ENCODE data around the gene LIPE.

The LIPE gene

DNA sequence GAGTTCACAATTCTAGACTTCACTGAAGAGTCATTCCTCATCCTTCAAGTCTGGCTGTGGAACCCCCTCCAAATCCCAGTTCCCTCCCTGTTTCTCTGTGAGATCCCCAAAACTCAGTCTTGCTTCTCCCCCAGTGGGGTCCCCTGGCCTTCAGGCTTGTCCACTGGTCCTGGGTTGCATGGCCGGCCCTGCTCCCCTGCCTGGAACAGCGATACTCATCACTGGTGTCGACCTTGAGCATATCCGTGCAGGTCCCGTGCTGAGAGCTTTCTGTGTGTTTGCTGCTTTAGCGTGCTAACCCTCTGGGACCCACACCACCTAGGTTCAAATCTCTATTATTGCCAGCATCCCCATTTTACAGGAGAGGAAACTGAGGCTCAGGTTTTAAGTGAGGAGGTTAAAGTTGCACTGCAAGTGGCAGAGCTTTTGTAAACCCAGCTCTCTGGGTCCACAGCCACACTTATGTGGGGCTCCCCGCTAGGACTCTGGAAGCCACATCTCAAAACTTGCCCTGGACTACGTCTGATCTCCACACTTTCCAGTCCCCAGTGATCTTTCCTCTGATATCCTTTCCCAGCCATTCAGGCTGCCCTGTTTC, 15.5 kb downstream of the LIPE start:
- no peak for DNase-seq (ENCODE audit: low read depth)

DNA sequence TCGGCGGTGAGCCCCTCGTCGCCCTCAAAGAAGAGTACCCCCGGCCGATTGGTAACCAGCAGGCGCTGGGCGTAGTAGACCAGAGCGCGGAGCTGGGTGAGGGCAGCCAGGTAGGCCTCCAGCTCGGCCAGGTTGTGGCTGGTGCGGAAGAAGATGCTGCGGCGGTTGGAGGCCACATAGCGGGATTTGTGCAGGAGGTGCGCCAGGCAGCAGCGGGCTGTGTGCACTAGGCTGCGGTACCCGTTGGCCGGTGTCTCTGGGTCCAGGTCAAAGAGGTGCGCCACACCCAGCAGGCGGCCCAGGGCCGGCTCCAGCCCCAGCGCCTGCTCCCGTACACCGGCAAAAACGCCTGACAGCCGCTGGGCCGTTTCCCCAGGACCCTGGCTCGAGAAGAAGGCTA, 16.8 kb downstream of the LIPE start:
- no peak for DNase-seq (ENCODE audit: low read depth)

DNA sequence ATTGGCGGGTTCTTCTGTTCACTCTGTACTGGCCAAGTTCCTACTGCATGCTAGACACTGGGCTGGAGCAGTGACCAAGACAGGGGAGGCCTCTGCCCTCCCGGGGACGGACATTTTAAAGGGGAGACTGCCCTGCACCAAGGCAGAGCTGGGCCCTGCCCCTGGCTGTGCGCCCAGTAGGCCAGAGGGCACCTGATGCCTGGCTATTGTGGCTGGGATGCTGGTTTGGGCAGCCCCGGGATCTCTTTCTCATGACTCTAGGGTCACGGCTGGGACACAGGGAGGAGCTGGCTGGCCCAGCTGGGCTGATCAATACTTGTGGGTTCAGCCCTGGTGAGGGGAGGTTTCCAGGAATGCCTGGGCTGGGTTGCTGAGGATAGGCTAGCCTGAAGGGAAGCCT, 17.7 kb downstream of the LIPE start:
- no peak for DNase-seq (ENCODE audit: low read depth)

DNA sequence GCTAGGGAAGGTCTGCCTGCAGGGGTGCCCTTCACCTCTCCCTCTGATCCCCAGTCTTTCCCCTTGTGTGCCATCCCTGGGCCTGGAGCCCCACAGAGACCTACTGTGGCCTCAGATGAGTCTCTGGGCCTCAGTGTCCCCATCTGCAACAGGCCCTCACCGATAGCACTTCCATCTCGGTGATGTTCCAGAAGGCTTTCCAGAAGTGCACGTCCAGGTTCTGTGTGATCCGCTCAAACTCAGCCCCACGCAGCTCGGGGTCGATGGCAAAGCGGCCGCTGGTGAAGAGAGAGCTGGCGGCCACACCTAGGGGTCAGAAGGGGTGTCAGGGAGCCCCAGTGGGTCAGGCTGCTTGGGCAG, 19.4 kb downstream of the LIPE start:
- DNase-seq (ENCODE audit: low read depth): no peak

DNA sequence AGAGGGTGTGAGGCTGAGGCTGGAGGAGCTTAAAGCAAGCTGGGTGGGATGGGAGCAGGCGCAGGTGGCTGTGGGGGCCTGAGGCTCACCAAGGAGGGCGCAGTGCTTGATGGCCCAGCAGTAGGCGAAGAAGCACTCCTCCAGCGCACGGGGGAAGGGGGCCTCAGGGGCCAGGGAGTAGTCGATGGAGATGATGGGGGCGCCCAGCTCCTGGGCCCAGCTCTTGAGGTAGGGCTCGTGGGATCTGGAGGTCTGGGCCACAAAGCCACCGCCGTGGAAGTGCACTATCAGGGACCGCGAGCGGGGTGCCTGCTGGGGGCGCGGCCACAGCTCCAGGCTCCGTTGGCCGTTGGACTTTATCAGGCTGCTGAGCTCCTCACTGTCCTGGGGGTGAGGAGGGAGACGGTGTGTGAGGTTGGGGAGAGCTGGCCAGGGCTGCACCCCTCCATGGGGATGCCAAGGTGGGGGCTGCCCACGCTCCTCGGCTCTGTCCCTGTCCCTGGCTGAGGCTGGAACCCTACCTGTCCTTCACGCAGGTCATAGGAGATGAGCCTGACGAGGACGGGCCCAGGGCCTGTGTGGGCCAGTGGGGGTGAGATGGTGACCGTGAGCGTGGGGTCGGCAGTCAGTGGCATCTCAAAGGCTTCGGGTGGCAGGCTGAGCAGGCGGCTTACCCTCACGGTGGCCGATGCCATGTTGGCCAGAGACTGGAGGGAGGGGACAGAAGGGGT, 19.9 kb downstream of the LIPE start:
- no peak for DNase-seq (ENCODE audit: low read depth)

DNA sequence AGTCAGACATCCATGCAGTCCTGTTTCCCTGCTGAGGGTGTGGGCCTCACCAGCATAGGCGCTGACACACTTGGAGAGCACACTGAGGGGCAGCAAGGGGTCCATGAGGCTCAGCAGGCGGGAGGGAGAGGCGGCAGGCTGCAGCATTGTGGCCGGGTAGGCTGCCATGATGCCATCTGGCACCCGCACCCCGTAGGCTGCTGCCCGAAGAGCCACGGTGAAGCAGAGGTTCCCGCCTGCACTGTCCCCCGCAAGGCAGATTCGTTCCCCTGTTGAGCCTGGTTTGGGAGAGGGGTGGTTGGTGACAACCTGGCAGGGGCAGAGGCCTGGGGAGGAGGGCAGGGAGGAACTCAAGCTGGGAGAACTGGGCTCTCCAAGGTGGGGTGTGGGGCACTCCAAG, 21.1 kb downstream of the LIPE start:
- no peak for DNase-seq (ENCODE audit: low read depth)

DNA sequence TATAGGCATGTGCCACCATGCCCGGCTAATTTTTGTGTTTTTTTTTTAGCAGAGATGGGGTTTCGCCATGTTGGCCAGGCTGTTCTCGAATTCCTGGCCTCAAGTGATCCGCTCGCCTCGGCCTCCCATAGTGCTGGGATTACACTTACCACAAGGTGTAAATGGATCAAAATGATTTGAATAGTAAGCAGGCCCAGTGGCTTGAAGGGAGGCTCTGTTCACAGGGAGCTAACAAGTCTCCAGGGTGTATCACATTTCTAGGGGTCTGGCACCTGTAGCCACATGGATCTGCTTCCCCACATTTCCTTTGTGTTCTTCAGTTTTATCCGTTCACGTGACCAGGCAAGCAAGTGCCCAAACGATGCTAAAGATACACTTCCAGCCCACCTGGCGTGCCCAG, 23.6 kb downstream of the LIPE start:
- DNase-seq (ENCODE audit: low read depth): no peak

DNA sequence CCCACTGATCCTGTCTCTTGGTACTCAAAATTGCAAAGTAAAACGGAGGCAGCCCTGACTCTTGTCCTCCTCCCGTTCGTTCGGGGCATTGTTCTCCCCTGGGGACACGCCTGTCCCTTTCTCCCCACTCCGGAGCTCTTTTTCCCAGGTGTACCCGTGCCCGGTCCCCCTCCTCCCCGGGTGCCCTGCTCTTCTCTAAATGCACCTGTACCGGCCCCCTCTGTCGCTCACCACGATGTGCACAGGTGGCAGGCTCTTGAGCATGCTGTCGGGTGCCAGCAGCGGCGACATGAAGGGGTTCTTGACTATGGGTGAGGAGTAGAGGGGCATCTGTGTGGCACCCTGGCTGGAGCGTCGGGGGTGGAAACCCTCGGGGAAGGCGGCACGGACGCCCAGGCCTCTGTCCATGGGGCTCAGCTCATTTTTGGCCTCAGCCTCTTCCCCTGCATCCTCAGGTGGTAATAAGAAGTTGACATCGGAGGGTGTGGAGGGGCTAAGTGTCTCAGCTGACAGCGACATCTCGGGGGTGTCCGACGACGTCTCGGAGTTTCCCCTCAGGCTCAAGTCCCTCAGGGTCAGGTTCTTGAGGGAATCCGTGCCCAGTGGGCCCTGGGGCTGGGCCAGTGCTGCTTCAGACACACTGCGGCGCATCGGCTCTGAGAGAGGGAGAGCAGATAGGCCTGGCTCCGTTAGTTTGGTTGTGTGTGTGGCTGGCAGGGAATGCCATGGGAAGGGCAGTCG, 24.6 kb downstream of the LIPE start:
- DNase-seq (ENCODE audit: low read depth): no peak

DNA sequence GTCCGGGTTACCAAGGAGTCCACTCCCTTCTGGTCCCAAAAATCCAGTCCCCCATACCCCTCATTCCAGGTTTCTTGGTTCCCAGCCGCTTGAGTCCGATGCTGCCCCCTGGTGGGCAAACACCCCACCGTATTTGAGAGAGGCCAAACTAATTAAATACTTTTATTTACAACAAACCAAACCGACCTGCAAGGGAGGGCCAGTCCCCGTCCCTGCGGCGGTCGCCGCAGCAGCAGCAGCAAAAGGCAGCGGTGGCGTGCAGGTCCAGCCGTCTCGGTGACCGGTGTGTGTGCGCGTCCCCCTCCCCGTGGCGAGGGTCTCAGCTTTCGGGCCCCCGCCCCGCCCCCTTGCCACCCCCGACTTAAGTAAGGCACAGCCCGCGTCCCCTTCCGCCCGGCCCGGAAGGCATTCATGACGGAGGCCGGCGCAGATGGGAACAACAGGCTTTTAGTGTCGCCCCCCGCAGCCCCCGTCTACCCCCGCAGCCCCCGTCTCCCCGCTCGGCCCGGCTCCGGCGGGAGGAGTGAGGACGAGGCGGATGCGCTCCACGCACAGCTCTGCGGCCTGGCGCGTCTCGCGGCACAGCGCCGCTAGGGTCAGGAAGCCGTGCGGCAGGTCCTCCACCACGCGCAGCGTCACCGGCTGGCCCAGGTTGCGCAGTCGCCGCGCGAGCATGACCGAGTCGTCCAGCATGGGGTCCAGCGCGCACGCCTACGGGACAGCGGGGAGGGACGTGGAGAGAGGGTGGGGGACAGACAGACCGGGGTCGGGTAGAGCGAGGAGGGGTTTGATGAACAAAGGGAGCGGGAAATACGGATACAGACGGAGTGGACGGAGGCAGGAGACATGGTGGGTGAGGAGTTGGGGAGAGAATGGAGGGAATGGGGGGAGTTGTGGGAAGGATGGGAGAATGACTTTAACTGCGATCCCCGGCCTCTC, 25.6 kb downstream of the LIPE start:
- DNase-seq (ENCODE audit: low read depth): peak; percentile 66

DNA sequence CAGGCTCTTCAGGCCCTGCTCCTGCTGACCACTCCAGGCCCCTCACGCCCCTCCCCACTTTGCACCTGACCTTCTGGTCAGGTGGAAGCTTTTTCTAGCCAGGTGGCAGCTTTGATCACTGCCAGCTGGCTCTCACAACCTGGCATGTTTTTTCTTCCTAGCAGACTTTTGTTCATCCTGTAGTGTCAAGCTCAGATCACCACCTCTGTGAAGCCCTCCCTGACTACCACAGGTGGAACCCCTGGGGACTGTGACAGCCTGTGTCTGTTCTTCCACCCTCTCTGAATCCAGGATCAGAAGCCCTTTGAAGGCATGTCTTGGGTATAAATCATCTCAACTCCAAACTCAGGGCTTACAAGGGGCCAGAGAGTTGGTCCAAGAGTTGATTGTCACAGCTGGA, 26.8 kb downstream of the LIPE start:
- DNase-seq (ENCODE audit: low read depth): no peak

DNA sequence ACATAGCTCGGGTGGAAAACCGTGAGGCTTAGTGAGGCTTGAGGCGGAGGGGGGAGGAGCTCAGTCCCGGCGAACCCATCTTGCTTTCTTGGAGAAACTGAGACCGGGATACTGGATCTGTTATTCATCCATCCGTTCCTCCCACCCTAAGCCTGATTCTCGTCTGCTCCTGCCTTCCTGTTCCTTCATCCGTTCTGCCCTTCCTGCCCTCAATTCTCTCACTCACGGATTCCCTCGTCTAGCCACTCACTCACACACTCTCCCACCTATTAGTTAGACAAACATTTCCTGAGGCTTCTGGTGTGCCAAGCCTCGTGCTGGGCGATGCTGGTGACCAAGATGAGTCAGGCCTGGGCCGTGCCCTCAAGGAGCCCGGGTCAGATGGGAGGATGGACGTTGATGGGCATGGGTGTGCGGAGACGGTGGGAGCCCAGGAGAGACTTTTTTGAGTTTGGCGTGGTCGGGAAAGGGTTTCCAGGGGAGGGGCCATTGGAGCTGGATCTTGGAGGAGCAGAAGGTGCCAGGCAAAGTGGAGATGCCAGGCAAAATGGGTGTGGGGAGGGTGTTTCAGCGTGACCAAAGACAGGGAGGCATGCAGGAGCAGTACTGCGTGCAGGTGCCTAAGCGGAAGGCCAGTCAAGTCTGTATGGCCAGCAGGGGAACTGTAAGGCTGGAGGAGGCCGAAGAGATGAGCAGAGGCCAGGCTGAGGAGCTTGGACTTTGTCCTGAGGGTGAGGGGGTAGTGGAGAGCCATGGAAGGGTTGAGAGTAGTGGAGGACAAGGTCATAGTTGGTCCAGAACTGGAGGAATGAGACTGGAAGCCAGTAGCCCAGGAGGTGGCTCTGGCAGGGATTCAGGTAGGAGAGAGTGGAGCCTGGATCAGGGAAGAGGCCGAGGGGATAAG, 29.7 kb downstream of the LIPE start:
- no peak for DNase-seq (ENCODE audit: low read depth)

DNA sequence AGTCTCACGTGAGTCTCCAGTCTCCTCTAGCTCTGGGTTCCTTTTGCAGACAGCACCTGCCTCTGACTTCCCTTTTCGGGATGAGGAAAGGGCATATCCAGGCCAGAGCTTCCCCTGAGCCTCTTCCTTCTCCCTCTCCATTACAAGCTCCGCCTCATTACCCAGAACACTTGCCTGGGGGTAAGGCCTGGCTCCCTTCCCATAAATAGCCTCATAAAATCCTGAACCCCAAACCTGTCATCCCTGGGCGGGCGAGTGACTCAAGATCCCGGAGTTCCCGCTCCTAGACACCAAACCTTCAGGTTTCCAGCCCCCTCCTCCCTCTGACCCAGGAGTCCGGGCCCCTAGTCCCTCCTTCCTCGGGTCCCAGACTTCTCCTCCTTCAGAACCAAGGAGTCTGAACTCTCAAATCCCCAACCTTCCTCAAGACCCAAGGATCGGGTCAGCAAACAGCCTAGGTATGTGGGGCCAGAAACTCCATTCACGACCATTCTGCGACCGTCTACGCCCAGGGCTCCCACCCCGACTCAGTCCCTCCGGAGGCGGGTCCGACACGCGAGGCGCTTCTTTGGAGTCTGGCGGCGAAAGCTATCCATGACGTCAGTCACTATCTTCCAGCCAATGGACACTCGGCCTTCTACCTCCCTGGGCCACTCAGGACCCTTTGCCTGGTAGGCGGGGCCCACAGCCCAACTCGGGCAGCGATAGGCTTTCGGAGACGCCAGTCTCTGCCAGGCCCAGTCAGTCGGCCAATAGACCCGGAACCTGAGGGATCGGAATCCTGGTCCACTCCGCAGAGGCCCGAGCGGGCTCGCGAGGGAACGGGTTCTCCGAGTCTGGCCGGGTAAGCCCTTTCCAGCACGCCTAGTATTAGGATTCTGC, 30.6 kb downstream of the LIPE start:
- peak; percentile 98 for DNase-seq (ENCODE audit: low read depth)

DNA sequence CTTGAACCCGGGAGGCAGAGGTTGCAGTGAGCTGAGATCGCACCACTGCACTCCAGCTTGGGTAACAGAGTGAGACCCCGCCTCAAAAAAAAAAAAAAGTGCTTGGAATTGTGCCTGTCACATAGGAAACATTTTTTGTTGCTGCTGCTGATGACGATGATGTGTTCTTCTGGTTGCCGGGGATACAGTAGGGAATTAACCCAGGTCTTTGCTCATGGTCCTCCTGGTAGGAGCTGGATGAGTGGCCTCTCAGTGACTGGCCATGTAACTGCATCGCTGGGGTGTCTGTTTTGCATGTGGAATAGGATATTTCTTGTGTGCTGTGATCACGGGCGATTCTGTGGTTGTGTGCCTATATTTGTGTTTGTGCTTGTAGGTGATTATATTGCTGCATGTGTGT, 32.4 kb downstream of the LIPE start:
- DNase-seq (ENCODE audit: low read depth): no peak

DNA sequence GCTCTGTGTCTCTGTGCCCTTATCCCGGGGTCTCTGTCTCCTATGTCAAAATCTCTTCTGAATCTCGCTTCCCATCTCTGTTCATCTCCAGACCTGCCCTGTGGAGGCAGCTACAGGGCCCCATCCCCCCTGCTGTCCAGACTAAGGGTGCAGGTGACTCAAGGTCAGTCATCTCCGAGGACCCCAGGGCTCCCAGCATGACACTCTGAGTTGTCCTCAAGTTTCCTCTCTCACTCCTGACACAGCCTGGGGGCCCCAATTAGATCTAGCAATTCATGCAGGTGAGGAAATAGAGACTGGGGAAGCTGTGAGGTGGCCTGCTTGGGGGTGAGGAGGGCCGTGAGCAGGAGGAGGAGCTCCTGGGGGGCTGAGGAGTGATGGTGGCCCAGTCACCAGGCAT, 35.0 kb downstream of the LIPE start:
- DNase-seq (ENCODE audit: low read depth): no peak

DNA sequence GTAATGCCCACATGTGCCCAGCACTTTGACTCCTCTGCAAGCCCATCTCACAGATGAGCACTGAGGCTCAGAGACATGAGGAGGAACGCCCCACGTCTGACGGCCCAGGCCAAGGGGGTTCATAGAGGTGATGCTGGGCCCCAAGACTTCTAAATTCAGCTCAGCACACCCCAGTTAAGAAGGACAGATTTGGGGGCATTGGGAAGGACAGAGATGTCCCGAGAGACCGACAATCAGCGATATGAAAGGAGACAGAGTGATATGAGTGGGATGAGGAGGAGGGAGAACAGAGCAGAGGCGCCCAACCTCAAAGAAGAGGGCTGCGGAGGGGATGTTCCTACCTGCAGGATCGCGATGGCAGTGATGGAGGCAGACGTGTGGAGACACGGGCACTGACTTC, 37.3 kb downstream of the LIPE start, which contains the start of gene CNFN:
TSS of gene CNFN (minus strand) at position 399 of the 400 bp plus-strand sequence. CDS start 1,260 bp downstream, outside the sequence.
- no peak for DNase-seq (ENCODE audit: low read depth)

DNA sequence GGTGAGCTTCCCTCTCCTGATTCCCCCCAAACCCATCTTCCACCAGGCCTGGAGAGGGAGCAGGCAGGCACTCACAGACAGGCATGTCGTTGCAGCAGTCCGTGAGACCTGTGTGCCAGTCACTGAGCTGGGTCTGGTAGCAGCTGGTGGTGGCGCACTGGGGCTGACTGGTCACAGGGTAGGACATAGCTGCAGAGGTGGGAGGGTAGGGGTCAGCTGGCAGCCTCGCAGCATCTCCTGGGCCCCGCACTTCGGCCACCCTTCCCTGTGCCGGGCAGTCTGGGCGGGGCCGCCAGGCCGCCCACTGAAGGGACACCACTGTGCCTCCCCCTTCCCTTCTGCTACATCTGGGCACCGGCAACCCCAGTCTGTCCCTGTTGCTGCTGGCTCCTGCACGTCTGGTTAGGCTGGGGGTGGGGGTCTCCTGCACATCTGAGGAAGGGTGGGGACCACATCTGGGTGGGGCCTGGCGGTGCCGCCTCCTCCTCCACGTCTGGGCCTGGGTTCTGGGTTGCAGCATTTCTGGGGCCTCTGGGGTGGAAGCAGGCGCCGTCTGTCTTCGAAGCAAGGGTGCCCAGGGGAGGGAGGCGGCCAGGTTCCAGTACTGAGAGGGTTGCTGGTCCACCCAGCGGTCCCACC, 38.2 kb downstream of the LIPE start:
- no peak for DNase-seq (ENCODE audit: low read depth)

DNA sequence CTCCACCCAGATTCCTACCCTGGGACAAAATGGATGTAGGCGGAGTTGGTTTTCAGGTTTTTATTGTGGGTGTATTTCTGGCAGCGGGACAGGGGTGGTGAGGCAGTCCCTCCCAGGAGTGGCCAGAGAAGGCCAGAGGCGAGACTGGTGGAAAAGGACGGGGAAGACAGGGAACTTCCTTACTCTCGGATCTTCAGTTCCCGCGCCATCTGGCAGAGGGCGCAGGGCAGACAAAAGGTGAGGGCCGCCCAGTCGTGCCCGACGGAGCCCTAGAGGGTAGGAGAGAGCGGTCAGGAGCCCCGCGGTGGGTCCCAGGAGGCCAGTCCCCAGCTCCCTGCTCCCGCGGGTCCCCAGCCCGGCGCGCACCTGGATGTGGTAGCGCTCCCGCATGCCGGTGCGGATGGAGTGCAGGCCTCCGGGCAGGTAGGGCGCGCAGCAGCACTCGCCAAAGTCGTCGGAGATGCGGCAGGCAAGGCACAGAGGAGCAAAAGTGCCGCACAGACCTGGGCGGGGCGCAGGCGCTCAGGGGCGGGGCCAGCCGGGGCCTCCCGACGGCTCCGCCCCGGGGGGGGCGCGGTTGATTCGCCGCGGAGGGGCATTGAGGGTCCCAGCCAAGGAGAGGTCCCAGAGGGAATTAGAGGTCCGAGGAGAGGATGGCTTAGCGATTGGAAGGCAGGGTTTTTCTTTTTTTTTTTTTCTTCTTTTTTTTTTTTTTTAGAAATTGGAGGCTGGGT, 40.0 kb downstream of the LIPE start:
- peak; percentile 65 for DNase-seq (ENCODE audit: low read depth)

DNA sequence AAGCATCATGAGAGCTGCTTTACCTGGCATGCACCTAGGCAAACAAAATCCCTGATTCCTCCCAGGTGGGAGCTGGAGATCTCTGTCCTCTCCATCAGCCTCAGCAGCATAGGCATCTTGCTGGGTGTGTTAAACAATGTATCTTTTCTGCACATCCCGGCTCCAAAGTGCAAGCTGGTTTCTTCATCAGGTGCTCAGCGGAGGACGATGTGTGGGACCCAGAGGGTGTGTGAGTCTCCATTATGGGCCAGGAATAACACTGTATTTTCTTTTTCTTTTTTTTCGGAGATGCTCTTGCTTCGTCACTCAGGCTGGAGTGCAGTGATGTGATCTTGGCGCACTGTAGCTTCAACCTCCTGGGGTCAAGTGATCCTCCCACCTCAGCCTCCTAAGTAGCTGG, 47.0 kb downstream of the LIPE start:
- DNase-seq (ENCODE audit: low read depth): no peak
